Mesangial cell (primary cell): ENCODE results near the gene AAMDC. TPM values are rescaled to one million over a fixed set of nuclear protein-coding genes. Genes with fewer than 3 reads are reported as not detected.

Experiments used
- total RNA-seq: library from RNA; depleted of rRNA; stranded (reverse); fragments of >200 nt; gene quantifications from 2 replicates; pipeline ENCODE4 v1.2.3, GENCODE V29; 2015

The AAMDC gene
- total RNA-seq: 14.7 and 16.1 TPM in 2 replicates

DNA sequence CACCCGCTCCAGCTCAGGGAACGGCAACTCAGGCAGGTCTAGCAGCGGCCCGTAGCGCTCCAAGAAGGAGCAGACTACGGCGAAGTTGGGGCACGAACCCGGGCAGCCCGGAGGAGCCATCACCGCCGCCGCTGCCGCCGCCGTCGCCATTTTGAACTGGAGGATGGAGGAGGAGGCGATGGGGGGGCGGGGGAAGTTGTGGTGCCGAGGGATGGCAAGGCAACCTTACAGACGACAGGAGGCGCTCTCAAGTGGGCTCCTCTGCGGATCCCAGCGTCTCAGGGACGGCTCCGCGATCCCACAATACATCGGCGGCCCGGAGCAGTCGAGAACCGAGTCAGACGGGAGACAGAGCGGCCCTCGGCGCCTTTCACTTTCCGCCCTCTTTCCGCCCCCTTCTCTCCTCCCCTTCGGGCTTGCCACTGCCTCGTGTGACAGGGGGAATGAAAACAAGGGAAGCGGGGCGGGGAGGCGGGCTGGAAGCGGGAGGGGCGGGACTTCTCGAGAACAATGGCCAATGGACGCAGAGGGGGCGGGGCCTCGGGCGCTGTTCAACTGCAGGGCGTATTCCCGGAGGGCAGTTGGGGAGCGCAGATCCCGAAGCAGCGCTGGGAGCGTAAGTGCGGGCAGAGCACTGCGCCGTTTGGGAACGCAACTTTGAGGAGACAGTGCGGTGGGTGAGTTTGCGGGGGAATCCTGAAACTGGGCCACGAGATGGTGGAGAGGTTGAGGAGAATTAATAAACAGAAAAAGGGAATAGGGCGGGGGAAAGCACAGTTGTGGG is at the start of gene AAMDC, which contains the start of gene RSF1:
AAMDC (plus strand) TSS at position 580 of the 784 bp plus-strand sequence. CDS start 21,353 bp downstream, outside the sequence.
RSF1 (minus strand) TSS at position 158 of the 784 bp plus-strand sequence; CDS start at position 150, 8 bp downstream.

Other genes starting within 250 kb of the AAMDC start
- gene AQP11, start 231.2 kb upstream of the AAMDC start, total RNA-seq: 0.33 and 2.4 TPM in 2 replicates
- 74.3 and 74.8 TPM in 2 replicates for gene CLNS1A, start 183.3 kb upstream of the AAMDC start, total RNA-seq
- gene RSF1, start 422 bp upstream of the AAMDC start, total RNA-seq: 8.5 and 9.5 TPM in 2 replicates
- 17.1 and 20.8 TPM in 2 replicates for gene INTS4, start 173.5 kb downstream of the AAMDC start, total RNA-seq
- gene KCTD14, start 202.1 kb downstream of the AAMDC start, total RNA-seq: 8.5 and 8.6 TPM in 2 replicates
- not detected in 2 replicates for gene THRSP, start 242.7 kb downstream of the AAMDC start, total RNA-seq